ENCODE results near the gene CLDN5. TPM values are rescaled to one million over a fixed set of nuclear protein-coding genes. Genes with fewer than 3 reads are reported as not detected.

The CLDN5 gene
- total RNA-seq, 1 experiment from 2014 or later: 0.44 TPM

DNA sequence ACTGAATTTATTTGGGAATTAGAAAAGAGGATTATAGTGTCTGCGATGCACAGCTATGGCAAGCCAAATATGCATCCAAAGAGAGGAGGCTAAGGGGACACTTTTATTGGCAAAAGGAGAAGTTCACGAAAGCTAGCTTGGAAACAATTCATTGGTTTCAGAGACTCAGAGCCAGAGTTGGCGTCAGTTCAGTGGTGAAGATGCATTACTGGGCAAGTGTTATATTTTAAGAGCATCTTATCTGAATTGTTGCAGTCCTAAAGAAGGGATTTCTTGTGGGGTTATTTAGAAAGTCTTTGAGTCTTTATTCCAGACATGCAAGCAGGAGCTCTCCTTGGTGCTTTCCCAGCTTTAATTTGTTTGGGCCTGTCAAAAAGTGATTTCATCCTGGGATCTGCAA is 15.0 kb downstream of the CLDN5 start:
- Histone ChIP-seq H3K4me1 (ENCODE audit: insufficient read depth, low read length) (no peaks in the 10 kb centered on the region), H4K8ac (replicated peaks; ENCODE audit: insufficient read length, low read depth, low read length) (no peak overlapping the region), H3K56ac (ENCODE audit: insufficient read length, low read depth, low read length) (no peak overlapping the region), H3K27ac (ENCODE audit: insufficient read length, low read depth, low read length) (no peak overlapping the region), H2BK20ac (ENCODE audit: low read depth, low read length, poor library complexity, severe bottlenecking) (no peak overlapping the region), H3K9me3 (ENCODE audit: control insufficient read depth, low read depth, low read length) (no peaks in the 10 kb centered on the region), H3K4ac (ENCODE audit: low read depth, low read length) (no peak overlapping the region), H4K91ac (ENCODE audit: insufficient read length, low read depth, low read length) (no peak overlapping the region), H2BK15ac (ENCODE audit: low read depth, low read length) (no peak overlapping the region), H3K18ac (ENCODE audit: insufficient read length, low read depth, low read length) (no peak overlapping the region), H2BK5ac (ENCODE audit: insufficient read length, low read length) (no peak overlapping the region), H2AFZ (ENCODE audit: low read length) (no peak overlapping the region), H4K20me1 (ENCODE audit: control insufficient read depth, insufficient read depth, insufficient read length) (no peaks in the 10 kb centered on the region), H2BK120ac (ENCODE audit: low read depth, low read length, poor library complexity, severe bottlenecking) (no peak overlapping the region), H3K9ac (ENCODE audit: extremely low read depth, insufficient read length, low read length) (no peak overlapping the region), H3K14ac (ENCODE audit: insufficient read depth, low read length) (no peak overlapping the region), H4K5ac (ENCODE audit: insufficient read length, low read depth, low read length) (no peak overlapping the region), H2AK5ac (ENCODE audit: insufficient read length, low read length) (no peak overlapping the region), H3K27me3 (ENCODE audit: insufficient read depth, low read length) (no peaks in the 10 kb centered on the region), H3K79me2 (ENCODE audit: insufficient read depth, low read length) (no peaks in the 10 kb centered on the region), H3K4me2 (ENCODE audit: insufficient read depth, insufficient read length, low read length) (no peak overlapping the region), H3K23me2 (ENCODE audit: insufficient read length, low read depth, low read length, poor library complexity, severe bottlenecking) (no peaks in the 10 kb centered on the region), H3K23ac (ENCODE audit: insufficient read length, low read depth, low read length) (no peak overlapping the region), H3K79me1 (ENCODE audit: insufficient read depth, low read depth, low read length, poor library complexity, severe bottlenecking) (no peaks in the 10 kb centered on the region), H3T11ph (ENCODE audit: low read length) (no peak overlapping the region), H2BK12ac (ENCODE audit: insufficient read length, low read depth, low read length) (no peak overlapping the region)
- Mint-ChIP-seq H3K36me3 (ENCODE audit: insufficient read depth in 1 of 3, low read depth in 3 of 3) (peaks cover 17 to 81% (median 57%) of the 10 kb centered on the region in 3 experiments), H3K27me3 (ENCODE audit: low read depth) (no peaks in the 10 kb centered on the region; the same call in none of the 2 replicates), H3K4me3 (no peak overlapping the region), H3K9me3 (no peaks in the 10 kb centered on the region), H3K27ac (no peak overlapping the region), H3K4me1 (no peaks in the 10 kb centered on the region)
- WGBS (ENCODE audit: extremely low coverage, insufficient read length, low lambda C conversion rate): no CpG with 5 or more reads among the region's 3 CpGs
- TF ChIP-seq, protein P1, sequence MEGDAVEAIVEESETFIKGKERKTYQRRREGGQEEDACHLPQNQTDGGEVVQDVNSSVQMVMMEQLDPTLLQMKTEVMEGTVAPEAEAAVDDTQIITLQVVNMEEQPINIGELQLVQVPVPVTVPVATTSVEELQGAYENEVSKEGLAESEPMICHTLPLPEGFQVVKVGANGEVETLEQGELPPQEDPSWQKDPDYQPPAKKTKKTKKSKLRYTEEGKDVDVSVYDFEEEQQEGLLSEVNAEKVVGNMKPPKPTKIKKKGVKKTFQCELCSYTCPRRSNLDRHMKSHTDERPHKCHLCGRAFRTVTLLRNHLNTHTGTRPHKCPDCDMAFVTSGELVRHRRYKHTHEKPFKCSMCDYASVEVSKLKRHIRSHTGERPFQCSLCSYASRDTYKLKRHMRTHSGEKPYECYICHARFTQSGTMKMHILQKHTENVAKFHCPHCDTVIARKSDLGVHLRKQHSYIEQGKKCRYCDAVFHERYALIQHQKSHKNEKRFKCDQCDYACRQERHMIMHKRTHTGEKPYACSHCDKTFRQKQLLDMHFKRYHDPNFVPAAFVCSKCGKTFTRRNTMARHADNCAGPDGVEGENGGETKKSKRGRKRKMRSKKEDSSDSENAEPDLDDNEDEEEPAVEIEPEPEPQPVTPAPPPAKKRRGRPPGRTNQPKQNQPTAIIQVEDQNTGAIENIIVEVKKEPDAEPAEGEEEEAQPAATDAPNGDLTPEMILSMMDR (conservative IDR thresholded peaks at IDR 0.05): no peak
- DNase-seq: no peak

Data from H9 (cell line).